Adrenal gland (tissue), 5 donors: ENCODE measurements around the gene RELCH.

ENCODE experiments used
- CTCF ChIP-seq, 6 experiments: fragments of 450-650 bp in 4 of 6; fragments of 200-600 bp in 2 of 6; sonication (generic) in 1 of 6; IDR thresholded peaks; 1 replicate in 5 of 6; 2 replicates in 1 of 6; pipeline versions ENCODE4 v1.5.1 to v1.8.0; 2016 to 2021; ENCODE audit warnings: antibody characterized with exemption in 6 of 6, mild to moderate bottlenecking in 2 of 6, moderate library complexity in 1 of 6
- POLR2A ChIP-seq, 2 donors: fragments of 450-650 bp; IDR thresholded peaks; one replicate each; pipeline ENCODE4 v1.6.1; 2017; ENCODE audit warnings: antibody characterized with exemption in 2 of 2, mild to moderate bottlenecking in 2 of 2, moderate library complexity in 1 of 2
- donor health status: DM: no; HTN: no; CAD: no.

- TF ChIP-seq POLR2A (IDR thresholded peaks at IDR 0.05) (no peak), CTCF (IDR thresholded peaks at IDR 0.05) (no peak)
Observed at GRCh38 chr18:62248313-62248712, 61.3 kb downstream of the RELCH start.
